HG03342 (cell line): ENCODE data around the gene THSD7A.
A peak's percentile ranks its signal among the peaks of the same experiment; 100 is the strongest.

Source experiments
- ATAC-seq: cut with Tn5 transposase; IDR thresholded peaks from one replicate; pipeline ENCODE4 v1.9.1; 2021; ENCODE audit warnings: mild to moderate bottlenecking, moderate library complexity; ENCODE audit not compliant: unreplicated experiment

Gene THSD7A

GRCh38 chr7:11642841-11643240, 189.2 kb downstream of the THSD7A start:
- no peak for ATAC-seq

- ATAC-seq, result no peak
Measured at GRCh38 chr7:11642276-11642675, 189.7 kb downstream of the THSD7A start.

- ATAC-seq, result no peak
Measured at GRCh38 chr7:11638011-11638774, 193.8 kb downstream of the THSD7A start.

GRCh38 chr7:11636274-11636673, 195.7 kb downstream of the THSD7A start:
- ATAC-seq, result no peak

GRCh38 chr7:11633310-11633709, 198.7 kb downstream of the THSD7A start:
- ATAC-seq, result no peak

GRCh38 chr7:11630355-11630754, 201.6 kb downstream of the THSD7A start:
- no peak for ATAC-seq

- no peak for ATAC-seq
Measured at GRCh38 chr7:11625669-11626068, 206.3 kb downstream of the THSD7A start.

- ATAC-seq, result no peak
Measured at GRCh38 chr7:11623093-11623678, 208.8 kb downstream of the THSD7A start.

GRCh38 chr7:11620406-11621253, 211.4 kb downstream of the THSD7A start:
- no peak for ATAC-seq

- no peak for ATAC-seq
Measured at GRCh38 chr7:11616466-11616865, 215.5 kb downstream of the THSD7A start.

GRCh38 chr7:11615174-11615573, 216.8 kb downstream of the THSD7A start:
- ATAC-seq, result no peak

GRCh38 chr7:11613292-11613930, 218.6 kb downstream of the THSD7A start:
- ATAC-seq, result peak; percentile 95

GRCh38 chr7:11612737-11613136, 219.3 kb downstream of the THSD7A start:
- ATAC-seq, result no peak

GRCh38 chr7:11609096-11609670, 222.8 kb downstream of the THSD7A start:
- ATAC-seq, result no peak

GRCh38 chr7:11607686-11608085, 224.3 kb downstream of the THSD7A start:
- no peak for ATAC-seq

- no peak for ATAC-seq
Measured at GRCh38 chr7:11605749-11606148, 226.2 kb downstream of the THSD7A start.

GRCh38 chr7:11604505-11604904, 227.5 kb downstream of the THSD7A start:
- no peak for ATAC-seq

- no peak for ATAC-seq
Measured at GRCh38 chr7:11601761-11602160, 230.2 kb downstream of the THSD7A start.

GRCh38 chr7:11593322-11593721, 238.7 kb downstream of the THSD7A start:
- ATAC-seq, result no peak

- ATAC-seq, result no peak
Measured at GRCh38 chr7:11592699-11593098, 239.3 kb downstream of the THSD7A start.

- no peak for ATAC-seq
Measured at GRCh38 chr7:11591943-11592342, 240.1 kb downstream of the THSD7A start.
